Endothelial cell of umbilical vein (primary cell): Measurements from ENCODE around the gene ZNF317. TPM values are rescaled to one million over a fixed set of nuclear protein-coding genes. Genes with fewer than 3 reads are reported as not detected.

Source experiments
- BruUV-seq: library from RNA; stranded (reverse); fragments of 400-500 nt; replicated peaks from 2 replicates; lab custom pipeline; 2021; lab: Mats Ljungman, UMichigan
- CTCF ChIA-PET: fragments of 300-600, 350-600 bp; sonication (Branson Sonifier 250); formaldehyde crosslinking; loops from one replicate; lab custom pipeline; 2021; ENCODE audit warnings: antibody characterized with exemption, inconsistent platforms; lab: Charles Lee
- POLR2A ChIA-PET: fragments of 300-600, 350-600 bp; sonication (Branson Sonifier 250); formaldehyde crosslinking; loops from one replicate; lab custom pipeline; 2021; ENCODE audit warnings: antibody characterized with exemption, inconsistent platforms; lab: Charles Lee
- DNase-seq: peaks from one replicate; pipeline ENCODE4 v3.0.0-alpha.2; 2011; ENCODE audit warnings: low read depth, low spot score
- FAIRE-seq: peaks from 2 replicates; lab custom pipeline; 2011; peaks lifted over from hg19 to GRCh38; lab: Jason Lieb, UNC
- H2AFZ ChIP-seq: 2 replicates; pipeline ENCODE4 v1.6.0; 2012; ENCODE audit warnings: low read depth, low read length, control low read depth, inconsistent platforms
- H3K27ac ChIP-seq: 2 replicates; pipeline ENCODE4 v1.5.1; 2011; ENCODE audit warnings: low read depth, mild to moderate bottlenecking, control low read depth, low read length, moderate library complexity; ENCODE audit not compliant: insufficient read depth
- H3K27me3 ChIP-seq, 2 experiments: 2 replicates each; pipeline versions ENCODE4 v1.6.0 to v1.6.1; 2011; ENCODE audit warnings: low read length in 2 of 2, mixed read lengths in 1 of 2; ENCODE audit not compliant: control insufficient read depth in 2 of 2, insufficient read depth in 2 of 2
- H3K36me3 ChIP-seq, 2 experiments: 2 replicates in 1 of 2; 3 replicates in 1 of 2; pipeline ENCODE4 v1.5.1; 2011; ENCODE audit warnings: low read length in 2 of 2, mild to moderate bottlenecking in 1 of 2, moderate library complexity in 1 of 2; ENCODE audit not compliant: control insufficient read depth in 2 of 2, insufficient read depth in 2 of 2; ENCODE audit errors: extremely low read depth in 1 of 2
- H3K4me1 ChIP-seq: 3 replicates; pipeline ENCODE4 v1.5.1; 2011; ENCODE audit warnings: mild to moderate bottlenecking, low read length; ENCODE audit not compliant: control insufficient read depth, insufficient read depth; ENCODE audit errors: extremely low read depth
- H3K4me2 ChIP-seq: 2 replicates; pipeline ENCODE4 v1.6.1; 2011; ENCODE audit warnings: low read length, control low read depth, mixed read lengths; ENCODE audit not compliant: insufficient read depth
- H3K4me3 ChIP-seq, 3 experiments: fragments of 200-600 bp in 1 of 3; sonication (generic), shearing (Covaris generic) in 1 of 3; replicated peaks in 1 of 3; 2 replicates each; pipeline ENCODE4 v1.5.1; 2011 to 2016; ENCODE audit warnings: control low read depth in 3 of 3, low read length in 3 of 3, mild to moderate bottlenecking in 2 of 3, inconsistent platforms in 1 of 3, low read depth in 1 of 3, moderate library complexity in 1 of 3; ENCODE audit not compliant: insufficient read depth in 1 of 3
- H3K79me2 ChIP-seq: 2 replicates; pipeline ENCODE4 v1.6.0; 2012; ENCODE audit warnings: low read length, inconsistent platforms; ENCODE audit not compliant: control insufficient read depth, insufficient read depth
- H3K9ac ChIP-seq: replicated peaks from 2 replicates; pipeline ENCODE3; 2011; ENCODE audit warnings: low read length, control low read depth; ENCODE audit not compliant: insufficient read depth; ENCODE audit errors: extremely low read depth
- H3K9me1 ChIP-seq: replicated peaks from 3 replicates; pipeline ENCODE4 v1.6.0; 2011; ENCODE audit warnings: mild to moderate bottlenecking, low read length; ENCODE audit not compliant: control insufficient read depth, insufficient read depth; ENCODE audit errors: extremely low read depth
- H3K9me3 ChIP-seq: replicated peaks from 2 replicates; pipeline ENCODE4 v1.5.1; 2012; ENCODE audit warnings: low read length, inconsistent platforms; ENCODE audit not compliant: control insufficient read depth, insufficient read depth
- H4K20me1 ChIP-seq: replicated peaks from 2 replicates; pipeline ENCODE3; 2011; ENCODE audit warnings: mild to moderate bottlenecking, low read length; ENCODE audit not compliant: control insufficient read depth, insufficient read depth; ENCODE audit errors: extremely low read depth
- JUN ChIP-seq: IDR thresholded peaks from 2 replicates; pipeline ENCODE4 v1.6.1; 2011; ENCODE audit warnings: borderline replicate concordance, low read depth; ENCODE audit not compliant: insufficient read length, insufficient read depth
- POLR2A ChIP-seq: IDR thresholded peaks from 2 replicates; pipeline ENCODE4 v1.6.1; 2012; ENCODE audit warnings: low read depth, mild to moderate bottlenecking, control low read depth, low read length
- dilution Hi-C: fragments of 300-500 bp; cut with MboI; formaldehyde crosslinking; loops from one replicate; pipeline ENCODE4 v1.15.0; 2019; ENCODE audit warnings: low sequenced_read_pairs; ENCODE audit not compliant: extremely low pct_ligation_motif_present
- intact Hi-C: fragments of 100-400 bp; cut with micrococcal nuclease; formaldehyde crosslinking; loops from one replicate; pipeline ENCODE4 v1.10.0; 2022
- polyA plus RNA-seq, 4 experiments: library from polyadenylated mRNA; depleted of rRNA in 3 of 4; stranded (reverse) in 3 of 4; unstranded in 1 of 4; fragments of >200 nt; gene quantifications; 2 replicates each; pipeline versions ENCODE4 v1.2.1 to v1.2.3, GENCODE V29; 2011 to 2012; ENCODE audit warnings: missing spikeins in 1 of 4
- total RNA-seq: library from RNA; stranded (reverse); gene quantifications from 2 replicates; pipeline ENCODE4 v1.2.3, GENCODE V29; 2021

The ZNF317 gene
- total and polyA plus RNA-seq, 2 donors (not counting 3 experiments of a cell fraction or from before 2014, with no cell fraction given) = 14.2 to 29.5 TPM

- peaks cover 15% of the 10 kb centered on the region for H3K79me2 ChIP-seq
- FAIRE-seq (no peak), DNase-seq (no peak)
- no peak overlapping the region for H3K4me2 ChIP-seq
- H3K9me1 ChIP-seq = no peaks in the 10 kb centered on the region
- H3K4me1 ChIP-seq = no peaks in the 10 kb centered on the region
- dilution Hi-C loops (no loop called here), intact Hi-C loops (no loop called here)
- H3K36me3 ChIP-seq = peaks cover 32 to 51% of the 10 kb centered on the region in 2 experiments
- no peak overlapping the region for H3K4me3 ChIP-seq
- peaks cover 11% of the 10 kb centered on the region for H3K9me3 ChIP-seq
- no peak overlapping the region for H3K9ac ChIP-seq
- ChIA-PET POLR2A (no interaction called here), CTCF (no interaction called here)
- H3K27me3 ChIP-seq = no peaks in the 10 kb centered on the region
- no peak overlapping the region for H2AFZ ChIP-seq
- BruUV-seq = no TSS peak
- no peak for TF ChIP-seq JUN
- no peaks in the 10 kb centered on the region for H4K20me1 ChIP-seq
- H3K27ac ChIP-seq = no peak overlapping the region
Measured at GRCh38 chr19:9159891-9160290, 19.7 kb downstream of the ZNF317 start.

GRCh38 chr19:9161427-9161826, 21.2 kb downstream of the ZNF317 start:
- Histone ChIP-seq H3K4me3 (no peak overlapping the region), H3K27me3 (no peaks in the 10 kb centered on the region), H3K9me1 (no peaks in the 10 kb centered on the region), H3K36me3 (peaks cover 30 to 50% of the 10 kb centered on the region in 2 experiments), H3K4me1 (no peaks in the 10 kb centered on the region), H3K79me2 (peaks cover 1% of the 10 kb centered on the region), H3K9me3 (peaks cover 11% of the 10 kb centered on the region), H3K4me2 (no peak overlapping the region), H3K9ac (no peak overlapping the region), H2AFZ (no peak overlapping the region), H3K27ac (no peak overlapping the region), H4K20me1 (no peaks in the 10 kb centered on the region)
- intact Hi-C loops = no loop called here
- no peak for TF ChIP-seq POLR2A
- DNase-seq (no peak), FAIRE-seq (no peak)
- BruUV-seq = no TSS peak
- ChIA-PET CTCF (no interaction called here), POLR2A (no interaction called here)
- dilution Hi-C loops = no loop called here
